ENCODE data around the gene MAPT. TPM values are rescaled to one million over a fixed set of nuclear protein-coding genes. Genes with fewer than 3 reads are reported as not detected.

MAPT gene
- 43.2 TPM for polyA plus RNA-seq (2012; ENCODE audit: insufficient read depth, insufficient read length, low read depth)

DNA sequence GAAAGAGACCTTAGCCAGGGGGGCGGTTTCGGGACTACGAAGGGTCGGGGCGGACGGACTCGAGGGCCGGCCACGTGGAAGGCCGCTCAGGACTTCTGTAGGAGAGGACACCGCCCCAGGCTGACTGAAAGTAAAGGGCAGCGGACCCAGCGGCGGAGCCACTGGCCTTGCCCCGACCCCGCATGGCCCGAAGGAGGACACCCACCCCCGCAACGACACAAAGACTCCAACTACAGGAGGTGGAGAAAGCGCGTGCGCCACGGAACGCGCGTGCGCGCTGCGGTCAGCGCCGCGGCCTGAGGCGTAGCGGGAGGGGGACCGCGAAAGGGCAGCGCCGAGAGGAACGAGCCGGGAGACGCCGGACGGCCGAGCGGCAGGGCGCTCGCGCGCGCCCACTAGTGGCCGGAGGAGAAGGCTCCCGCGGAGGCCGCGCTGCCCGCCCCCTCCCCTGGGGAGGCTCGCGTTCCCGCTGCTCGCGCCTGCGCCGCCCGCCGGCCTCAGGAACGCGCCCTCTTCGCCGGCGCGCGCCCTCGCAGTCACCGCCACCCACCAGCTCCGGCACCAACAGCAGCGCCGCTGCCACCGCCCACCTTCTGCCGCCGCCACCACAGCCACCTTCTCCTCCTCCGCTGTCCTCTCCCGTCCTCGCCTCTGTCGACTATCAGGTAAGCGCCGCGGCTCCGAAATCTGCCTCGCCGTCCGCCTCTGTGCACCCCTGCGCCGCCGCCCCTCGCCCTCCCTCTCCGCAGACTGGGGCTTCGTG lies at the start of gene MAPT:
MAPT (plus strand) TSS at position 533 of the 763 bp plus-strand sequence. CDS start 67,784 bp downstream, outside the sequence.
- Histone ChIP-seq H3K9me3 (no peaks in the 10 kb centered on the region), H3K27me3 (peaks cover 4% of the 10 kb centered on the region), H3K36me3 (no peaks in the 10 kb centered on the region), H3K4me1 (no peaks in the 10 kb centered on the region), H3K4me3 (ENCODE audit: low read depth, low read length) (peak within 1 kb of the TSS; percentile 85)
- peak; percentile 94 for DNase-seq
- peak; percentile 67 for TF ChIP-seq CTCF (IDR thresholded peaks at IDR 0.05; ENCODE audit: low read depth, low read length)

GRCh38 chr17:45844695-45845375 lies 49.5 kb upstream of the MAPT start, which contains the start of gene SPPL2C:
SPPL2C (plus strand) TSS chr17:45844881; CDS start chr17:45844907, 26 bp downstream.
- Histone ChIP-seq H3K36me3 (no peaks in the 10 kb centered on the region), H3K9me3 (no peaks in the 10 kb centered on the region), H3K4me1 (no peaks in the 10 kb centered on the region), H3K27me3 (no peaks in the 10 kb centered on the region), H3K4me3 (ENCODE audit: low read depth, low read length) (no peak within 1 kb of the TSS)
- no peak for TF ChIP-seq CTCF (IDR thresholded peaks at IDR 0.05; ENCODE audit: low read depth, low read length)
- DNase-seq: no peak

- Histone ChIP-seq H3K4me1 (no peaks in the 10 kb centered on the region), H3K4me3 (ENCODE audit: low read depth, low read length) (no peak overlapping the region), H3K9me3 (no peaks in the 10 kb centered on the region), H3K27me3 (no peaks in the 10 kb centered on the region), H3K36me3 (no peaks in the 10 kb centered on the region)
- no peak for DNase-seq
- no peak for TF ChIP-seq CTCF (IDR thresholded peaks at IDR 0.05; ENCODE audit: low read depth, low read length)
Observed at GRCh38 chr17:45845376-45846185, 48.8 kb upstream of the MAPT start.

DNA sequence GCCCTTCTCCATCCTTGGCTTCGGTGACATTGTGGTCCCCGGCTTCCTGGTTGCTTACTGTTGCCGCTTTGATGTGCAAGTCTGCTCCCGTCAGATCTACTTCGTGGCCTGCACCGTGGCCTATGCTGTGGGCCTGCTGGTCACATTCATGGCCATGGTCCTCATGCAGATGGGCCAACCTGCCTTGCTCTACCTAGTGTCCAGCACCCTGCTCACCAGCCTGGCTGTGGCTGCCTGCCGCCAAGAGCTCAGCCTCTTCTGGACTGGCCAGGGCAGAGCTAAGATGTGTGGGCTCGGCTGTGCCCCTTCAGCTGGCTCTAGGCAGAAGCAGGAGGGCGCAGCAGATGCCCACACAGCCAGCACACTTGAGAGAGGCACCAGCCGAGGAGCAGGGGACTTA lies 48.1 kb upstream of the MAPT start:
- H3K9me3 ChIP-seq: no peaks in the 10 kb centered on the region
- DNase-seq: no peak
- no peaks in the 10 kb centered on the region for H3K4me1 ChIP-seq
- no peaks in the 10 kb centered on the region for H3K27me3 ChIP-seq
- TF ChIP-seq CTCF (IDR thresholded peaks at IDR 0.05; ENCODE audit: low read depth, low read length): no peak
- no peak overlapping the region for H3K4me3 ChIP-seq (ENCODE audit: low read depth, low read length)
- no peaks in the 10 kb centered on the region for H3K36me3 ChIP-seq

DNA sequence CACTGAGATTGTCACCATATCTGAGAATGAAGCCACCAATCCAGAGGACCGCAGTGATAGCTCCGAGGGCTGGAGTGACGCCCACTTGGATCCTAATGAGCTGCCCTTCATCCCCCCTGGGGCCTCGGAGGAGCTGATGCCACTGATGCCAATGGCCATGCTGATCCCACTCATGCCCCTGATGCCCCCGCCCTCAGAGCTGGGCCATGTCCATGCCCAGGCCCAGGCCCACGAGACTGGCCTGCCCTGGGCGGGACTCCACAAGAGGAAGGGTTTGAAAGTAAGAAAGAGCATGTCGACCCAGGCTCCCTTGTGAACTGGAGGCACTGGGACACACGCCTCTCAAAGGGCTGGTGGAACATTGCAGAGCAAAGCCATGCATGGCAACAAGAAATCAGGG lies 47.7 kb upstream of the MAPT start:
- Histone ChIP-seq H3K4me3 (ENCODE audit: low read depth, low read length) (no peak overlapping the region), H3K9me3 (no peaks in the 10 kb centered on the region), H3K36me3 (no peaks in the 10 kb centered on the region), H3K27me3 (no peaks in the 10 kb centered on the region), H3K4me1 (no peaks in the 10 kb centered on the region)
- no peak for TF ChIP-seq CTCF (IDR thresholded peaks at IDR 0.05; ENCODE audit: low read depth, low read length)
- no peak for DNase-seq
